Measurements from ENCODE around the gene CDC42SE2.
"Not testable (repeated sequence)": the region's sequence is repeated elsewhere in the genome, so short reads cannot be mapped to it uniquely, and the experiment has no call there.

Gene CDC42SE2

DNA sequence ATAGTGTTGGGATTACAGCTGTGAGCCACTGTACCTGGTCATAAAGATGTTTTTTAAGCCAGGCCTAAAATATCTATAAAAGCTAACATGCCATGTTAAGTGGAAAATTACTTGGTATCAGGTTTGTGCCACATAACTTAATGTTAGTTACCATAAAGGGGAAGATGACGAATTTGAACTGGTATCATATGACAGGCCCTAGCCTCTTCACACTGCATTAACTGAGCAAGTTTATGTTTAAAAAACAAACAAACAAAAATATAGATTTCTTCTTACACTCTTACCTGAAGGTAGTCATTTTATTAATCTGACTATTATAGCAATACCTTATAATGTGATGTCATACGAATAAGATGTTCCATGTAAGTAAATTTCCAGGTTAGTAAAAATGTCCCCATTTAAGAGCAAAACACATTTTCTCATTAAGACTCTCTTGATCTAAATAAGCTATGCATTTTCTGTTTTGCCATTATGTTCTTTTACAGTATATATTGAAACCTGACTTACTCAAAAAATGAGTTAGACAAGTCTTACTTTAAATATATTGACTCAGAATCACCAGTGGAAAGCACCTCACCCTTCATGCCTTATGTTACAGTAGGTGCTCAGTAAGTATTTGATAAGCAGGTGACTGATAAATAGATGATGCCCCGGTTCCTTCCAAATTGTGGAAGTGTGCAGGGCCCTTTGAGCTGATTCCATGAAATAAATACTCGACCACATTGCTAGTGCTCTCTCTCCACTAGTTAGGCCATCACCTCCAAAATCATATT lies 125.4 kb downstream of the CDC42SE2 start:
- peaks cover 61% of the 10 kb centered on the region for H3K36me3 Mint-ChIP-seq
- no peaks in the 10 kb centered on the region for H3K27me3 Mint-ChIP-seq
- H3K9me3 Mint-ChIP-seq: no peaks in the 10 kb centered on the region
- no peak overlapping the region for H3K4me3 Mint-ChIP-seq
- peak; percentile 53 for ATAC-seq
- peak overlapping the region; percentile 74 for H3K27ac Mint-ChIP-seq
- peaks cover 44% of the 10 kb centered on the region for H3K4me1 Mint-ChIP-seq

- no peak for ATAC-seq
- Mint-ChIP-seq H3K4me1 (peaks cover 45% of the 10 kb centered on the region), H3K4me3 (no peak overlapping the region), H3K36me3 (peaks cover 62% of the 10 kb centered on the region), H3K27ac (peak overlapping the region; percentile 74), H3K27me3 (no peaks in the 10 kb centered on the region), H3K9me3 (no peaks in the 10 kb centered on the region)
These were observed 126.0 kb downstream of the CDC42SE2 start for GRCh38 chr5:131389869-131390265.

GRCh38 chr5:131392466-131393095 lies 128.7 kb downstream of the CDC42SE2 start:
- Mint-ChIP-seq H3K4me1 (peaks cover 62% of the 10 kb centered on the region), H3K36me3 (peaks cover 65% of the 10 kb centered on the region), H3K4me3 (no peak overlapping the region), H3K27me3 (no peaks in the 10 kb centered on the region), H3K9me3 (no peaks in the 10 kb centered on the region), H3K27ac (peak overlapping the region; percentile 85)
- ATAC-seq: no peak

- H3K27me3 Mint-ChIP-seq: no peaks in the 10 kb centered on the region
- peaks cover 62% of the 10 kb centered on the region for H3K4me1 Mint-ChIP-seq
- no peaks in the 10 kb centered on the region for H3K9me3 Mint-ChIP-seq
- no peak for ATAC-seq
- H3K36me3 Mint-ChIP-seq: peaks cover 73% of the 10 kb centered on the region
- peak overlapping the region; percentile 85 for H3K27ac Mint-ChIP-seq
- H3K4me3 Mint-ChIP-seq: peak overlapping the region; percentile 23
These were observed 129.7 kb downstream of the CDC42SE2 start for GRCh38 chr5:131393498-131393968.

DNA sequence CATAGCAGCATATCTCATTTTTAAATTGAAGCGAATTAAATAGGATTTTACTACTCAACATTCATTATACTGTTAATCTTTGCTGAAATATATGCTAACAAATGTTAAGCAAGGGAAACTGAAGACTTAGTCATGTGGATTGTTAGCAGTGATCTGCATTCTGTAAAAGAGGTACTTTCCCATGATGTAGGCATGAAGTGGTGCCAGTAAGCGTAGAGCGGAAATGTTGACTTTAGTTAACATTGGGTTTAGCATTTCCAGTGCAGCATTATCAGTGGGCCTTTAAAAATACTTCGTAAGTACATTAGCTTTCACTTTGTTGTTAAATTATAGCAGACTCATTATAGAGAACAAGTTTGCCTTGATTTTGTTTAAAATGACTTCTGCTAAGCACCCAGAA lies 130.3 kb downstream of the CDC42SE2 start:
- no peak overlapping the region for H3K4me3 Mint-ChIP-seq
- ATAC-seq: peak; percentile 95
- no peaks in the 10 kb centered on the region for H3K27me3 Mint-ChIP-seq
- H3K36me3 Mint-ChIP-seq: peaks cover 79% of the 10 kb centered on the region
- H3K27ac Mint-ChIP-seq: peak overlapping the region; percentile 85
- no peaks in the 10 kb centered on the region for H3K9me3 Mint-ChIP-seq
- peaks cover 57% of the 10 kb centered on the region for H3K4me1 Mint-ChIP-seq

DNA sequence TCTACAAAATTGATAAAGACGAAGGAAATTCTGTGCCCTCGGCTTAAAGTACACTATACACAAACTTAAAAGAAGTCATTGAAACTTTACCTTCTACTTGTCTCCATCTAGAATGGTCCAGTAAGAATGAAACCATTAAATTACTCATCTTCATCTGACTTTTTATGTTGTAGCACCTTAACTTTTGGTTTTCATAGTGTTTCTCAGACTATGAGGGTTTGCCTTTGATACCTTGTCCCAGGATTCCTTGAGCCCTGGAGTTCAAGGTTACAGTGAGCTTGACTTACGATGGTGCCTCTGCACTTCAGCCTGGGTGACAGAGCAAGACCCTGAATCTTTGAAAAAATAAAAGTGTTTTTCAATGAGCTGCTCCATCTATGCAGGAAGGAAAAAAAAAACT lies 132.2 kb downstream of the CDC42SE2 start:
- H3K36me3 Mint-ChIP-seq: peaks cover 74% of the 10 kb centered on the region
- H3K27me3 Mint-ChIP-seq: no peaks in the 10 kb centered on the region
- ATAC-seq: peak; percentile 69
- peaks cover 45% of the 10 kb centered on the region for H3K4me1 Mint-ChIP-seq
- peak overlapping the region; percentile 83 for H3K27ac Mint-ChIP-seq
- H3K4me3 Mint-ChIP-seq: no peak overlapping the region
- H3K9me3 Mint-ChIP-seq: peaks cover 7% of the 10 kb centered on the region

DNA sequence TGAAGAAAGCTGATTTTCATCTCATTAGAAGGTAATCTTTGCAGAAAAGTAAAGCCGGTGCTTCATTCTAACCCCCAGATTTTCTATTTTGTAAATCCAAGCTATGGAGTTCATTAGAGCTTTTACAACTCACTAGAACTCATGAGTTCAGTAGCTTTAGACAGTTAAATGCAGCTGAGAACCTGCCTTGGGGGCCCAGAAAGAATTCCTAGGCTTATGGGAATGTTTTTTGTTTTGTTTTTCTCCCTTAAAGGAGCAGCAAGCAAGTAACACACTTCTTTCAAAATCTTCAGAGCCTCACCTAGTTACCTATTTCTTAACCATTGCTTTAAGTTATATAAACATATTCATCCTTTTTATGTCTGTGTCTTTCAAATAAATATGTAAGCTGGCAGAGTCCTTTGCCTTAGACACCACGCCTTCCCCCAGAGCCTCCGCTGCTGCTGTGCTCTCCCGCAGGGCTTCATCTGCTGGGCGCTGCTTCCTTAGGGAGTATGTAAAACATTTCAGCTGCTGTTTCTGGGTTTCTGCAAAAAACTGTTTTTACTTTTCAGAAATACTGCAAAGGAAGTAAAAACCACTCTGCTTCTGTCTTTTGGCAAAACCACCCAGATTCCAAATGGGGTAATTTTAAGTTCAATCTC lies 132.9 kb downstream of the CDC42SE2 start:
- H3K4me3 Mint-ChIP-seq: no peak overlapping the region
- no peak for ATAC-seq
- peaks cover 73% of the 10 kb centered on the region for H3K36me3 Mint-ChIP-seq
- peaks cover 7% of the 10 kb centered on the region for H3K9me3 Mint-ChIP-seq
- peak overlapping the region; percentile 83 for H3K27ac Mint-ChIP-seq
- no peaks in the 10 kb centered on the region for H3K27me3 Mint-ChIP-seq
- H3K4me1 Mint-ChIP-seq: peaks cover 45% of the 10 kb centered on the region

- H3K27me3 Mint-ChIP-seq, ATAC-seq, H3K4me3 Mint-ChIP-seq: not testable (repeated sequence)
- peaks cover 71% of the 10 kb centered on the region for H3K36me3 Mint-ChIP-seq
- H3K9me3 Mint-ChIP-seq: peaks cover 14% of the 10 kb centered on the region
- peak overlapping the region; percentile 1 for H3K27ac Mint-ChIP-seq
- peaks cover 27% of the 10 kb centered on the region for H3K4me1 Mint-ChIP-seq
These were observed 135.2 kb downstream of the CDC42SE2 start for GRCh38 chr5:131399007-131399406.

GRCh38 chr5:131400585-131400984 lies 136.7 kb downstream of the CDC42SE2 start:
- Mint-ChIP-seq H3K9me3 (peaks cover 14% of the 10 kb centered on the region), H3K27ac (no peak overlapping the region), H3K4me3 (no peak overlapping the region), H3K4me1 (peaks cover 17% of the 10 kb centered on the region), H3K36me3 (peaks cover 75% of the 10 kb centered on the region), H3K27me3 (no peaks in the 10 kb centered on the region)
- ATAC-seq: no peak

GRCh38 chr5:131405674-131406073 lies 141.8 kb downstream of the CDC42SE2 start:
- no peak for ATAC-seq
- H3K4me1 Mint-ChIP-seq: no peaks in the 10 kb centered on the region
- peak overlapping the region; percentile 67 for H3K27ac Mint-ChIP-seq
- H3K27me3 Mint-ChIP-seq: no peaks in the 10 kb centered on the region
- H3K9me3 Mint-ChIP-seq: peaks cover 10% of the 10 kb centered on the region
- H3K36me3 Mint-ChIP-seq: peaks cover 84% of the 10 kb centered on the region
- no peak overlapping the region for H3K4me3 Mint-ChIP-seq

- ATAC-seq: no peak
- no peaks in the 10 kb centered on the region for H3K27me3 Mint-ChIP-seq
- H3K36me3 Mint-ChIP-seq: peaks cover 84% of the 10 kb centered on the region
- H3K4me1 Mint-ChIP-seq: no peaks in the 10 kb centered on the region
- peaks cover 7% of the 10 kb centered on the region for H3K9me3 Mint-ChIP-seq
- peak overlapping the region; percentile 67 for H3K27ac Mint-ChIP-seq
- no peak overlapping the region for H3K4me3 Mint-ChIP-seq
These were observed 142.2 kb downstream of the CDC42SE2 start for GRCh38 chr5:131406076-131406475.

- no peak overlapping the region for H3K4me3 Mint-ChIP-seq
- H3K4me1 Mint-ChIP-seq: no peaks in the 10 kb centered on the region
- peaks cover 4% of the 10 kb centered on the region for H3K9me3 Mint-ChIP-seq
- no peak overlapping the region for H3K27ac Mint-ChIP-seq
- no peaks in the 10 kb centered on the region for H3K27me3 Mint-ChIP-seq
- no peak for ATAC-seq
- H3K36me3 Mint-ChIP-seq: peaks cover 84% of the 10 kb centered on the region
These were observed 143.3 kb downstream of the CDC42SE2 start for GRCh38 chr5:131406975-131407638.

DNA sequence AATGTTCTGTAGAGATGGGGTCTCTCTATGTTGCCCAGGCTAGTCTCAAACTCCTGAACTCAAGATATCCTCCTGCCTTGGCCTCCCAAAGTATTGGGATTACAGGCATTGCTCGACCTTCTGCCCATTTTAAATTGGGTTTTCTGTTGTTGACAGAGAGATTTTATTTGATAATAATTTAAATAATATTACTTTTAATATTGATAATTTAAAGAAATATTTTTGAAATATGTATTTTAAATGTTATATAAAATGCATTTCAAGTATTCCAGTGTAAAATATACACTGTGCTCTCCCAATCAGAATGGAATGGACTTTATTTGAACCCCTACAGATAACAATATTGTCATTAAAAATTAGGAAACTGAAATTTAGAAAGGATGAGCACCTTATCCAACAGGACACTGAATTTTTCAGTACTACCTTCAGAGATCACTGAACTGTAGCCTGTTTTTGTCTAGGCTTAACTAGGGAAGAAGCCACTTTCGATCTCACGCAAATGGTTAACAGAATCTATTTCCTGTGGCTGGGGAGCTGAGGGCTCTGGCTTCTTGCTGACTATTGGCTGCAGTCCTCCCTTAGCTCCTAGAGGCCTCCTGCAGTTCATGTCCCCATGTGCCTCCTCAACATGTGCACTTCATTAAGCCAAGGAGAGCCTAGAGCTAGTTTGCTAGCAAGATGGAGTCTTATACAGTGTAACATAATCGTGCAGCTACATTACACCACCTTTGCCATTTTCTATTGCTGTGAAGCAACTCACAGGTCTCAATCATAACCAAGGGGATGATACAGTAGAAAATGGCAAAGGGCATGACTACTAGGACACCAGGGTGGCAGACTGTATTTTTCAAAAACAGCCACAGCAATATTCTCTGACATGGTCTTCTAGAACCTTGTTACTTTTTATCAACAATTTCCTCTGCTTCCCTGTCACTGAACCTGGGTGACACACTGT lies 150.0 kb downstream of the CDC42SE2 start:
- Mint-ChIP-seq H3K36me3 (peaks cover 33% of the 10 kb centered on the region), H3K27ac (peak overlapping the region; percentile 52), H3K4me3 (no peak overlapping the region), H3K9me3 (no peaks in the 10 kb centered on the region), H3K4me1 (peaks cover 32% of the 10 kb centered on the region), H3K27me3 (no peaks in the 10 kb centered on the region)
- peak; percentile 41 for ATAC-seq

GRCh38 chr5:131416729-131417128 lies 152.9 kb downstream of the CDC42SE2 start:
- peak; percentile 75 for ATAC-seq
- peaks cover 21% of the 10 kb centered on the region for H3K36me3 Mint-ChIP-seq
- H3K9me3 Mint-ChIP-seq: no peaks in the 10 kb centered on the region
- no peak overlapping the region for H3K27ac Mint-ChIP-seq
- peaks cover 41% of the 10 kb centered on the region for H3K4me1 Mint-ChIP-seq
- H3K27me3 Mint-ChIP-seq: no peaks in the 10 kb centered on the region
- H3K4me3 Mint-ChIP-seq: peak overlapping the region; percentile 7
